ENCODE results near the gene FAM13B.

GRCh38 chr5:138018849-138019248 lies 14.0 kb downstream of the FAM13B start:
- TF ChIP-seq, protein P1, sequence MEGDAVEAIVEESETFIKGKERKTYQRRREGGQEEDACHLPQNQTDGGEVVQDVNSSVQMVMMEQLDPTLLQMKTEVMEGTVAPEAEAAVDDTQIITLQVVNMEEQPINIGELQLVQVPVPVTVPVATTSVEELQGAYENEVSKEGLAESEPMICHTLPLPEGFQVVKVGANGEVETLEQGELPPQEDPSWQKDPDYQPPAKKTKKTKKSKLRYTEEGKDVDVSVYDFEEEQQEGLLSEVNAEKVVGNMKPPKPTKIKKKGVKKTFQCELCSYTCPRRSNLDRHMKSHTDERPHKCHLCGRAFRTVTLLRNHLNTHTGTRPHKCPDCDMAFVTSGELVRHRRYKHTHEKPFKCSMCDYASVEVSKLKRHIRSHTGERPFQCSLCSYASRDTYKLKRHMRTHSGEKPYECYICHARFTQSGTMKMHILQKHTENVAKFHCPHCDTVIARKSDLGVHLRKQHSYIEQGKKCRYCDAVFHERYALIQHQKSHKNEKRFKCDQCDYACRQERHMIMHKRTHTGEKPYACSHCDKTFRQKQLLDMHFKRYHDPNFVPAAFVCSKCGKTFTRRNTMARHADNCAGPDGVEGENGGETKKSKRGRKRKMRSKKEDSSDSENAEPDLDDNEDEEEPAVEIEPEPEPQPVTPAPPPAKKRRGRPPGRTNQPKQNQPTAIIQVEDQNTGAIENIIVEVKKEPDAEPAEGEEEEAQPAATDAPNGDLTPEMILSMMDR (IDR thresholded peaks at IDR 0.05 in 2 of 3, conservative IDR thresholded peaks at IDR 0.05 in 1 of 3; ENCODE audit: control insufficient read depth in 2 of 3, extremely low read depth in 1 of 3, insufficient read depth in 1 of 3, low read depth in 3 of 3, low read length in 3 of 3) = no peak
- TF ChIP-seq CREB1 (IDR thresholded peaks at IDR 0.05; ENCODE audit: low read depth) (no peak), KDM1A (IDR thresholded peaks at IDR 0.05; ENCODE audit: borderline replicate concordance) (no peak), IKZF1 (conservative IDR thresholded peaks at IDR 0.05) (no peak), BHLHE40 (IDR thresholded peaks at IDR 0.05; ENCODE audit: borderline replicate concordance in 1 of 2, low read depth in 2 of 2, low read length in 1 of 2) (no peak), MTA2 (IDR thresholded peaks at IDR 0.05; ENCODE audit: low read depth) (no peak), ZNF274 (IDR thresholded peaks at IDR 0.05; ENCODE audit: insufficient read depth, insufficient read length) (no peak), PKNOX1 (IDR thresholded peaks at IDR 0.05) (no peak), EZH2 (IDR thresholded peaks at IDR 0.05; ENCODE audit: borderline replicate concordance, control insufficient read depth, low read depth, low read length) (no peak)
- TF ChIP-seq, protein P2, sequence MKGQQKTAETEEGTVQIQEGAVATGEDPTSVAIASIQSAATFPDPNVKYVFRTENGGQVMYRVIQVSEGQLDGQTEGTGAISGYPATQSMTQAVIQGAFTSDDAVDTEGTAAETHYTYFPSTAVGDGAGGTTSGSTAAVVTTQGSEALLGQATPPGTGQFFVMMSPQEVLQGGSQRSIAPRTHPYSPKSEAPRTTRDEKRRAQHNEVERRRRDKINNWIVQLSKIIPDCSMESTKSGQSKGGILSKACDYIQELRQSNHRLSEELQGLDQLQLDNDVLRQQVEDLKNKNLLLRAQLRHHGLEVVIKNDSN (IDR thresholded peaks at IDR 0.05; ENCODE audit: borderline replicate concordance, extremely low read length, insufficient read depth, low read depth, low read length) = no peak

All from GM12878 (cell line).